ENCODE measurements around the gene BTG1. TPM values are rescaled to one million over a fixed set of nuclear protein-coding genes. Genes with fewer than 3 reads are reported as not detected.
A peak's percentile ranks its signal among the peaks of the same experiment; 100 is the strongest.

Gene BTG1
- total RNA-seq, 1 experiment from 2014 or later, result 32.7 TPM

- no peak overlapping the region for H2AK5ac ChIP-seq (ENCODE audit: insufficient read length, low read length)
- H2BK15ac ChIP-seq (ENCODE audit: low read depth, low read length), result no peak overlapping the region
- peaks cover 8% of the 10 kb centered on the region for H3K23me2 ChIP-seq (ENCODE audit: insufficient read length, low read depth, low read length, poor library complexity, severe bottlenecking)
- no peaks in the 10 kb centered on the region for H3K79me1 ChIP-seq (ENCODE audit: insufficient read depth, low read depth, low read length, poor library complexity, severe bottlenecking)
- H4K91ac ChIP-seq (ENCODE audit: insufficient read length, low read depth, low read length), result no peak overlapping the region
- no peak overlapping the region for H2AFZ ChIP-seq (ENCODE audit: low read length)
- peaks cover 14% of the 10 kb centered on the region for H3K4me1 ChIP-seq (ENCODE audit: insufficient read depth, low read length)
- DNase-seq, result no peak
- no peaks in the 10 kb centered on the region; the same call in 1 of the 2 replicates for H3K27me3 Mint-ChIP-seq (ENCODE audit: low read depth)
- H3K9me3 ChIP-seq (ENCODE audit: control insufficient read depth, low read depth, low read length), result no peaks in the 10 kb centered on the region
- H3K14ac ChIP-seq (ENCODE audit: insufficient read depth, low read length), result no peak overlapping the region
- no peak overlapping the region for H3K23ac ChIP-seq (ENCODE audit: insufficient read length, low read depth, low read length)
- no peaks in the 10 kb centered on the region for H3K27me3 ChIP-seq (ENCODE audit: insufficient read depth, low read length)
- no peak overlapping the region for H3K27ac ChIP-seq (ENCODE audit: insufficient read length, low read depth, low read length)
- peak overlapping the region; percentile 31 to 82 (median 74); a peak in 4 of 7 replicates for H3K27ac Mint-ChIP-seq
- H2BK5ac ChIP-seq (ENCODE audit: insufficient read length, low read length), result no peak overlapping the region
- no peak overlapping the region for H3T11ph ChIP-seq (ENCODE audit: low read length)
- H4K20me1 ChIP-seq (ENCODE audit: control insufficient read depth, insufficient read depth, insufficient read length), result no peaks in the 10 kb centered on the region
- no peak overlapping the region for H2BK20ac ChIP-seq (ENCODE audit: low read depth, low read length, poor library complexity, severe bottlenecking)
- H3K4me3 Mint-ChIP-seq, result peak overlapping the region; percentile 89 to 98
- no CpG with 5 or more reads among the region's 4 CpGs for WGBS (ENCODE audit: extremely low coverage, insufficient read length, low lambda C conversion rate)
- peaks cover 18 to 49% (median 36%) of the 10 kb centered on the region in 3 experiments for H3K36me3 Mint-ChIP-seq (ENCODE audit: insufficient read depth in 1 of 3, low read depth in 3 of 3)
- no peak overlapping the region for H3K4ac ChIP-seq (ENCODE audit: low read depth, low read length)
- no peak for TF ChIP-seq CTCF (conservative IDR thresholded peaks at IDR 0.05)
- H4K8ac ChIP-seq (replicated peaks; ENCODE audit: insufficient read length, low read depth, low read length), result no peak overlapping the region
- H3K18ac ChIP-seq (ENCODE audit: insufficient read length, low read depth, low read length), result no peak overlapping the region
- H3K4me2 ChIP-seq (ENCODE audit: insufficient read depth, insufficient read length, low read length), result peak overlapping the region; percentile 67
- H3K9me3 Mint-ChIP-seq, result peaks cover 1 to 5% of the 10 kb centered on the region in 2 experiments; a peak in 3 of 5 replicates
- H2BK12ac ChIP-seq (ENCODE audit: insufficient read length, low read depth, low read length), result no peak overlapping the region
- H3K79me2 ChIP-seq (ENCODE audit: insufficient read depth, low read length), result peaks cover 46% of the 10 kb centered on the region; the same call in 1 of the 2 replicates
- H3K4me1 Mint-ChIP-seq, result peaks cover 64 to 77% of the 10 kb centered on the region in 2 experiments
- H4K5ac ChIP-seq (ENCODE audit: insufficient read length, low read depth, low read length), result no peak overlapping the region
- no peak overlapping the region for H2BK120ac ChIP-seq (ENCODE audit: low read depth, low read length, poor library complexity, severe bottlenecking)
- H3K9ac ChIP-seq (ENCODE audit: extremely low read depth, insufficient read length, low read length), result no peak overlapping the region
- H3K56ac ChIP-seq (ENCODE audit: insufficient read length, low read depth, low read length), result no peak overlapping the region
These were observed 4.6 kb downstream of the BTG1 start for GRCh38 chr12:92140896-92141536.
